ENCODE results near the gene VARS1. TPM values are rescaled to one million over a fixed set of nuclear protein-coding genes. Genes with fewer than 3 reads are reported as not detected.

The VARS1 gene
- total RNA-seq, 3 donors from 2014 or later = 19.2 to 35.4 (median 26.2) TPM

GRCh38 chr6:31782126-31782855 is 13.3 kb downstream of the VARS1 start:
- intact Hi-C loops (cut with DNase I; ENCODE audit: low total_unique reads) = no loop called here
- Histone ChIP-seq H3K27ac (no peak overlapping the region), H3K9me3 (no peaks in the 10 kb centered on the region), H3K4me3 (no peak overlapping the region), H3K4me1 (peaks cover 0 to under 1% of the 10 kb centered on the region in 2 donors), H3K27me3 (no peaks in the 10 kb centered on the region), H3K36me3 (no peaks in the 10 kb centered on the region)
- DNase-seq (ENCODE audit: low spot score in 2 of 2) = no peak
- TF ChIP-seq POLR2AphosphoS5 (IDR thresholded peaks at IDR 0.05) (no peak), POLR2A (IDR thresholded peaks at IDR 0.05) (no peak), CTCF (IDR thresholded peaks at IDR 0.05) (no peak)

- no peak for TF ChIP-seq CTCF (IDR thresholded peaks at IDR 0.05)
- TF ChIP-seq POLR2AphosphoS5 (IDR thresholded peaks at IDR 0.05) = no peak
- TF ChIP-seq POLR2A (IDR thresholded peaks at IDR 0.05) = no peak
- no peak for DNase-seq (ENCODE audit: low spot score in 2 of 2)
- Histone ChIP-seq H3K4me3 (no peak overlapping the region), H3K27ac (no peak overlapping the region), H3K4me1 (peaks cover 5 to 8% of the 10 kb centered on the region in 2 donors), H3K36me3 (no peaks in the 10 kb centered on the region), H3K27me3 (no peaks in the 10 kb centered on the region), H3K9me3 (no peaks in the 10 kb centered on the region)
- intact Hi-C loops (cut with DNase I; ENCODE audit: low total_unique reads) = no loop called here
These were observed 14.1 kb downstream of the VARS1 start for GRCh38 chr6:31781244-31782125.

- TF ChIP-seq POLR2A (IDR thresholded peaks at IDR 0.05) = no peak
- no peak for TF ChIP-seq POLR2AphosphoS5 (IDR thresholded peaks at IDR 0.05)
- TF ChIP-seq CTCF (IDR thresholded peaks at IDR 0.05) = no peak
- H3K4me3 ChIP-seq = no peak overlapping the region
- H3K27ac ChIP-seq = no peak overlapping the region
- intact Hi-C loops (cut with DNase I; ENCODE audit: low total_unique reads) = no loop called here
- no peaks in the 10 kb centered on the region for H3K36me3 ChIP-seq
- DNase-seq (ENCODE audit: low spot score in 2 of 2) = no peak
- peaks cover 6 to 8% of the 10 kb centered on the region in 2 donors for H3K4me1 ChIP-seq
- H3K27me3 ChIP-seq = no peaks in the 10 kb centered on the region
- H3K9me3 ChIP-seq = no peaks in the 10 kb centered on the region
These were observed 14.9 kb downstream of the VARS1 start for GRCh38 chr6:31780507-31781243.

- no peak overlapping the region for H3K27ac ChIP-seq
- no peaks in the 10 kb centered on the region for H3K9me3 ChIP-seq
- H3K4me1 ChIP-seq = peaks cover 6 to 8% of the 10 kb centered on the region in 2 donors
- no peaks in the 10 kb centered on the region for H3K36me3 ChIP-seq
- TF ChIP-seq POLR2A (IDR thresholded peaks at IDR 0.05) (no peak), CTCF (IDR thresholded peaks at IDR 0.05) (no peak), POLR2AphosphoS5 (IDR thresholded peaks at IDR 0.05) (no peak)
- intact Hi-C loops (cut with DNase I; ENCODE audit: low total_unique reads) = no loop called here
- no peak overlapping the region for H3K4me3 ChIP-seq
- no peaks in the 10 kb centered on the region for H3K27me3 ChIP-seq
- DNase-seq (ENCODE audit: low spot score in 2 of 2) = no peak
These were observed 15.6 kb downstream of the VARS1 start for GRCh38 chr6:31779908-31780307.
